Testis (tissue), 2 donors: ENCODE results near the gene OSTN.

Source experiments
- POLR2A ChIP-seq: fragments of 450-650 bp; IDR thresholded peaks from one replicate; pipeline ENCODE4 v1.6.1; 2017; ENCODE audit warnings: antibody characterized with exemption, mild to moderate bottlenecking, moderate library complexity
- TF ChIP-seq, protein P1 (sequence below), 3 experiments: fragments of 450-650 bp in 2 of 3; fragments of 200-600 bp in 1 of 3; sonication (generic) in 1 of 3; IDR thresholded peaks; one replicate each; pipeline ENCODE4 v1.5.1; 2016 to 2019; ENCODE audit warnings: antibody characterized with exemption in 3 of 3, mild to moderate bottlenecking in 2 of 3, moderate library complexity in 1 of 3

DNA sequence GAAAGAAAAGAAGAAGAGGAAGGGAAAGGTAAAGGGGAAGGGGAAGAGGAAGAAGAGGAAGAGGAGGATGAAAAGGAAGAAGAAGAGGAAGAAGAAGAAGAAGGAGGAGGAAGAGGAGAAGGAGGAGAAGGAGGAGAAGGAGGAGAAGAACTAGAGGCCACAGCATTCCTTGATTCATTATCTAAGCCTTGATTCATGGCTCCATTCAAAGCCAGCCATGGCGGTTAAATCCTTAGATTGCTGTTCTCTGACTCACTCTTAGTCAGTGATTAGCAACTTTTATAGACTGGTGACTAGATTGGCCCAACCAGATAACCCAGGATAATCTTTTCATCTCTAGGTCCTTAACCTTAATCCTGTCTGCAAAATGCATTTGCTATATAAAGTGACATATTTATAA is 47.6 kb downstream of the OSTN start:
- TF ChIP-seq POLR2A: no peak
- TF ChIP-seq, protein P1, sequence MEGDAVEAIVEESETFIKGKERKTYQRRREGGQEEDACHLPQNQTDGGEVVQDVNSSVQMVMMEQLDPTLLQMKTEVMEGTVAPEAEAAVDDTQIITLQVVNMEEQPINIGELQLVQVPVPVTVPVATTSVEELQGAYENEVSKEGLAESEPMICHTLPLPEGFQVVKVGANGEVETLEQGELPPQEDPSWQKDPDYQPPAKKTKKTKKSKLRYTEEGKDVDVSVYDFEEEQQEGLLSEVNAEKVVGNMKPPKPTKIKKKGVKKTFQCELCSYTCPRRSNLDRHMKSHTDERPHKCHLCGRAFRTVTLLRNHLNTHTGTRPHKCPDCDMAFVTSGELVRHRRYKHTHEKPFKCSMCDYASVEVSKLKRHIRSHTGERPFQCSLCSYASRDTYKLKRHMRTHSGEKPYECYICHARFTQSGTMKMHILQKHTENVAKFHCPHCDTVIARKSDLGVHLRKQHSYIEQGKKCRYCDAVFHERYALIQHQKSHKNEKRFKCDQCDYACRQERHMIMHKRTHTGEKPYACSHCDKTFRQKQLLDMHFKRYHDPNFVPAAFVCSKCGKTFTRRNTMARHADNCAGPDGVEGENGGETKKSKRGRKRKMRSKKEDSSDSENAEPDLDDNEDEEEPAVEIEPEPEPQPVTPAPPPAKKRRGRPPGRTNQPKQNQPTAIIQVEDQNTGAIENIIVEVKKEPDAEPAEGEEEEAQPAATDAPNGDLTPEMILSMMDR (IDR thresholded peaks at IDR 0.05): no peak
